ENCODE measurements around the gene RTF2.

The RTF2 gene

DNA sequence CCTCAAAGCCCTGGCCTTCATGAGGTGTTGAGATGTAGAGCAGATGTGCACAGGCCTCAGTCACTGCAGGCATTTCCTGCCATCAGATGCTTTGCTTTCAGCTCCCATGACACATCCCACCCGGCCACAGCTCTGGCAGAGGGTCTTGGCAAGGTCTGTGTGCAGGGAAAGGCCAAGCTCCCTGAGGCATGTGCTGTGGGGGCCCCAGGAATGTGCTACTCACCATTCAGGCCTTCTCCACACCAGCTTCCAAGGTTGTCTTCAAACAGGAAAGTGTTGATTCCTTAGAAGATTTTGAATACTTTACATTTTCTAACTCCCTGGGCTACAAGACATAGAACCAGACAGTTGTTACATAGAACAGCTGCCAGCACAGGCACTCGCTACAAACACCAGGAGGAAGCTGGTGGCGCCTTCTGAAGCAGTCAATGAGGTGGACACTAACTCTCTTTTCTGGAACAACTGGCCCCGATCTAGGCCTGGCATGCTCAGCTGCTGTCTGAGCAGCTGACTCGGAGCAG, 28.6 kb upstream of the RTF2 start:
- no peak for DNase-seq

GRCh38 chr20:56440346-56441007, 27.9 kb upstream of the RTF2 start:
- DNase-seq, result no peak

DNA sequence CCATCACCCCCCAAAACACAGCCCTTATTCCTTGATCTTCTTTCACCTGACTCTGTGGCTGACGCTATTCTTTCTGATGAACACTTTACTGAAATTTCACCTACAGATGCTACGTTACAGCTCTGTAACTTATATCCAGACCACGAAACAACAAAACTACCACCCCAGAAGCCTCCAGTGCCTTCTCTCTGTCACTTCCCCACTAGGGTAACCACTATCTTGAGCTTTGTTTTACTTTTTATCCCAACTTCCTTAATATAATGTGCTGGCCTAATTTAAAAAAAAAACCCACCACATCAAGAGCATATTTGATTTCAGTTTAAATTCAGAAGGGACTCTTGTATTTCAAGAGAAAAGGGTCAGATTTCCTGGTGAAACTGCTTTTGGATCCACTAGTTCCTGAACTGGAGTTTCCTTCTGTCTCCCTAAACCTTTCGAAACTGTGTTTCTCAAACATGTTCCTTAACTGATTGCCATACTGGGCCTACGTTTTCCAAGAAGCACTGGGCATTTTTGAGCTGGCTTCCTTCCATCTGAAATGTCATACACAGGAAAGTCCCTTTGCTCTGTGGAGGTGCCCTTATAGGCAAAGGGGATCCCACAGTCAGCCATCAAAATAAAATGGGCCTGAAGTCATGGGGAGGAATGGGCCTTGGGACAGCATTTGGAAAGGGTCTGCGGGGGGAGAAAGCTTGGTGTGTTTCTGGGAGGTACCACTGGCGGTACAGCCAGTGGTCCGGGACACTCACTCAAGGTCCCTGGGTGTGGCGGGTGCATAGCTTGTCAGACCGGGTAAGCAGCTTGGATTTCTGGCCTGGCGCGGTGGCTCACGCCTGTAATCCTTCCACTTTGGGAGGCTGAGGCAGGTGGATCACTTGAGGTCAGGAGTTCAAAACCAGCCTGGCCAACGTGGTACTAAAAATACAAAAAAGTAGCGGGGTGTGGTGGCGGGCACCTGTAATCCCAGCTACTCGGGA, 25.8 kb upstream of the RTF2 start:
- no peak for DNase-seq

GRCh38 chr20:56443654-56444540, 24.5 kb upstream of the RTF2 start:
- no peak for DNase-seq

DNA sequence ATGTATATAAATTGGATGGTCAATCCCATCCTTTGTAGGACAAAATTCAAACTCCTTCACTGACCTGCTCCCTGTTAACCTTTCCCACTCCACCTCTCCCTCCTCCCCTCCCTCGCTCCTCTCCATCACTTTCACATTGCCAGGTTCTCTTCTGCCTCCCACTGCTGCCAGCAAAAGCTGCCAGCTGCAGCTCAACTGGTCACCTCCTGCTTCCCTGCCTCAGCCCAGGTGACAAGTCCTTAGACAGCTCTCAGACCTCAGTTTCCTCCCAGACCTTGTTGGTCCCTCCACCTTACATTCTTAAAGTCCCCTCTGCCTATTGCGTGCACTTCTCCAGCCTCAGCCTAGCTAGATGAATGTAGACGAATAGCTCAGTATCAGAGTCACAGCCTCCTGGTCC, 23.3 kb upstream of the RTF2 start:
- no peak for DNase-seq

DNA sequence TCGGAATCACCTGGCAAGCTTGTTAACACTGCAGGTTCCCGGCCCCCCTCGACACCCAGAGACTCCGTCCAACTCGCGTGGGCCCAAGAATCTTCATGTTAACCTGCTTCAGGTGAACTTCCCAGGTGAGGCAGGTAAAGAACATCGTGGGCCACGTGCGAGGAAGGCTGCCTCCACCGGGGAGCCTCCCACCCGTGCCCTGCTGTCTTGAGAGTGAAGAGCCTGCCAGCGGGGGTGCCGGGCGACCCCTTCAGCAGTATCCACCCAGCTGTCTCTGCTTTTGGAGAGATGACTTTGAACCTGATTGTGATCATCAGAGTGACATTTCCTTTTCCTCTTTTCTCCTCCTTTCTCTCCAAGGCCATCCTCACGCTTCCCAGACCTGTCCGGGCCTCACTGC, 22.9 kb upstream of the RTF2 start:
- DNase-seq, result no peak

- no peak for DNase-seq
Observed at GRCh38 chr20:56447227-56447626, 21.2 kb upstream of the RTF2 start.

- DNase-seq, result no peak
Observed at GRCh38 chr20:56449459-56449858, 19.0 kb upstream of the RTF2 start.

GRCh38 chr20:56451056-56451765, 17.2 kb upstream of the RTF2 start:
- no peak for DNase-seq

GRCh38 chr20:56453352-56453751, 15.1 kb upstream of the RTF2 start:
- DNase-seq, result no peak

DNA sequence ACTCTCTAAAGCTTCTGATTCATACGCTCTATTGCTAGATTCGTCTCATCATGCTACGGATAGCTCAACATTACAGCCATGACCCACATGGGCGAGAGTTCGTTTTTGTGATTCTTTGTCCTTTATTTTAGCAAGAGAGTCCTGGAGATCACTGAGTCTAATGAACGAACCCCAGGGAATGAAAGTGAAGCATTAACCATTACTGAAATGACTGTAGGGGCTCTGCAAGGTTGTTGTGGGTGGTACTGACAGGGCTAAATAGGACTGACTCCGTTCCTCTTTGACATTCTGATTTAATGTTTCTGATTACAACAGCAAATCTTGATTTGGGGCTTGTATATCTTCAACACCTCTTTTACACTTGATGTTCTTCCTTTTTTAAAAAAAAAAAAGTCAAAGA, 13.7 kb upstream of the RTF2 start:
- no peak for DNase-seq

DNA sequence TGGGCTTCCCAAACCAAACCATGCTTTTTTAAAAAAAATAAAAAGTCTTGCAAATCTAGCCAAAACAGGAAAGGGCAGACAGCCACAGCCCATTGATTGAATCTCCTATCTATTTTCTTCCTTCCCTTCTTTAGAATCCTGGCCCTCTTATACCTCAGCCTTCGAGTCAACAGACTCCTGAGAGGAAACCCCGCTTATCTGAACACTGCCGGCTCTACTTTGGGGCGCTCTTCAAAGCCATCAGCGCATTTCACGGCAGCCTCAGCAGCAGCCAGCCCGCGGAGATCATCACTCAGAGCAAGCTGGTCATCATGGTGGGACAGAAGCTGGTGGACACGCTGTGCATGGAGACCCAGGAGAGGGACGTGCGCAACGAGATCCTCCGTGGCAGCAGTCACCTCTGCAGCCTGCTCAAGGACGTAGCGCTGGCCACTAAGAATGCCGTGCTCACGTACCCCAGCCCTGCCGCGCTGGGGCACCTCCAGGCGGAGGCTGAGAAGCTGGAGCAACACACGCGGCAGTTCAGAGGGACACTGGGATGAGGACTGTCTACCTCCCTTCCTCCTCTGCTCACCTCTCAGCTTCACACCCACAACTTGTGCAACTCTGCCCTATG, 10.1 kb upstream of the RTF2 start:
- no peak for DNase-seq

DNA sequence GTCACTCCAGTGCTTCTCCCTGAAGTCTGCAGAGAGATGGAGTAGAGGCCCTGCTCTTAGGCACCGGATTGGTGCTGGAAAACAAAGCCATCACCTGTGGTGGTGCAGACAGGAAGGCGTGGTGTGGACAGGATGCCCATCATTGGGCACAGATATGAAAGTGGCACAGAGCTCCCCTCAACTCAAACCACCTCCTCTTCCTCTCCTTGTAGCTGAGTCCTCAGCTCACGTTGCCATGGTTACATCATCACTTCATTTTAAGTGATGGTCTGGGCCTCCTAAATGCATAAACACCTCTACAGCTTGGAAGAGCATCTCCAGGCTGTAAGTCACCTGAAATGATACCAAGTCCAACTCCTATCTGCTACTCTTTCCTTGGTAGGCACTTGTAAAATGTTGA, 8.0 kb upstream of the RTF2 start:
- no peak for DNase-seq

- no peak for DNase-seq
Observed at GRCh38 chr20:56461576-56461975, 6.9 kb upstream of the RTF2 start.

- DNase-seq, result no peak
Observed at GRCh38 chr20:56463428-56463827, 5.0 kb upstream of the RTF2 start.

DNA sequence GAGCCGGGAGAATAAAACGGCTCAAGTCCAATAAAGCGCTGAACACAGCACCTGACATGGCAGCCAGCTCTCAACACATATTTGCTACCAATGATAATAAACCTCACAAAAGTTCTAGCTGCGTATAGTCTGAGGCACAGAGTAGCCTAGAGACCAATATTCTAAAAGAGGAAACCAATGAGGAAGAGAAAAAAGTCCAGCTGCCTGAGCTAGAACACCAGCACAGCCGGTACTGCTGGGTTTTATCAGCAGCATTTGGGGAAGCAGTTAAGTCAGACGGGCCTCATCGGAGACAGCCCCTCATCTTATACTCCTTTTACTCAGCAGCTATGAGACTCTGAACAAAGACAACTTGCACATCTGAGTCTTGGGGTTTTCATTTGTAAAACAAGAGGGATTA, 2.4 kb upstream of the RTF2 start:
- DNase-seq, result no peak

DNA sequence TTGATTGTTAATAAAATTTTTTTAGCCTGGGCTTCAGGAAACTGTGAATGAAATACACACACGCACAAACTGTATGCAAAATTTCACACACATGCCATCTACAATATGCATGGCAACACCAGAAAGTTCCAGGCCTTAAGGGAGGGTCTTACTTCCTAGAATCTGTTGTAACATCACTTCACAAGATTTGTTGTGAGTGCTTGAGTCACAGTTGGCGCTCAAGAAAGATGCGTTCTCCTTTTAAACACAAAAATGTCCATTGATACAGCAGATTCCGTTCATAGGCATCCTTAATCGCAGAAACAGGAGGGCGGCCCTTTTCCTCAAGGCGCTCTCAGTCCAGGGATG, 485 bp upstream of the RTF2 start:
- no peak for DNase-seq

- no peak for DNase-seq
Observed at GRCh38 chr20:56469077-56469449, 636 bp downstream of the RTF2 start.

DNA sequence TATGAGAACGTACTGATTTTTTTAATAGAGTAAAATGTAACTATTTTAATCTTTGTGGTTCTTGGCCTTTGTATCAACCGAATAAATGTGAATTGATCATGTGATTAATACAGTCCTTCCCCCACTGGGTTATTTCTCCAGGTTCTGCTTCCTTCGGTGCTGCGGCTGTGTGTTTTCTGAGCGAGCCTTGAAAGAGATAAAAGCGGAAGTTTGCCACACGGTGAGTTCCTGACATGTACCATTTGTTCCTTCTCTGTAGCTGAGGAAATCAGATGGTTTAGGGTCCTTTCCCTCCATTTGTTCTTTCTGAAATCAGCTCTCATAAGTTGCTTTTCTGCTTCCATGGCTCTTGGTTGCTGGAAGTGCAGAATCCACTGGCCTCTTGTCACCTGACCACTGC, 15.5 kb downstream of the RTF2 start:
- no peak for DNase-seq

- DNase-seq, result no peak
Observed at GRCh38 chr20:56487216-56487615, 18.8 kb downstream of the RTF2 start.

GRCh38 chr20:56488566-56488965, 20.1 kb downstream of the RTF2 start:
- DNase-seq, result no peak

GRCh38 chr20:56501116-56501515, 32.7 kb downstream of the RTF2 start:
- no peak for DNase-seq
